ENCODE results near the gene DLGAP1.
"Not testable (repeated sequence)": the region's sequence is repeated elsewhere in the genome, so short reads cannot be mapped to it uniquely, and the experiment has no call there.

The DLGAP1 gene

DNA sequence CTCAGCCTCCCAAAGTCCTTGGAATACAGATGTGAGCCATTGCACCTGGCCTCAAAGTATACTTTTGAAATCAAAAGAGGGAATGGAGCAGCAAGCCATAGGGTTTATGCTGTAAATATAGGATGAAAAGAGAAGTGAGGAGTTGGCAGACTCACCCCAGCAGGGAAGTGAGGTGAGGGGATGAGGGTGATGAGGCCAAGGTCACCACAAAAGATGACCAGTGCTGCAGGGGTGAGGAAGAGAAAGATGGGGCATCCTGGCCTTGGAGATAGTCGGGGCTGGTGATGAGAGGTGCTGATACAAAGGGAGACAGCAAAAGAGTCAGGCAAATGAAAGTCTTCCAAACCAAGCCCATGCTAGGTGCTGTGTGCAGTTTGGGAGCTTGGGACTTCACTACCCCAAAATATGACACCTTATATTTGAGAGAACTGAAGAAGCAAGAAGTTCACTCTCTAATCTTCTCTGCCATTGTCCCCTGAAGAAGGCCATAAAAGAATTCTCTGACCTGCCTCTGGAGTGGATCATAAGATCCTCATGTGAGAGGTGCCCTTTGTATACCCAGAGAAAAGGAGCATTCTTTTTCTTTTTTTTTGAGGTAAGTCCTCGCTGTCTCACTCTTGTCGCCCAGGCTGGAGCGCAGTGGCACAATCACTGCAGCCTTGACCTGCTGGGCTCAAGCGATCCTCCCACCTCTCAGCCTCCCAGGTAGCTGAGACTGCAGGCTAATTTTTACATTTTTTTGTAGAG, 974.1 kb downstream of the DLGAP1 start:
- DNase-seq, result no peak

DNA sequence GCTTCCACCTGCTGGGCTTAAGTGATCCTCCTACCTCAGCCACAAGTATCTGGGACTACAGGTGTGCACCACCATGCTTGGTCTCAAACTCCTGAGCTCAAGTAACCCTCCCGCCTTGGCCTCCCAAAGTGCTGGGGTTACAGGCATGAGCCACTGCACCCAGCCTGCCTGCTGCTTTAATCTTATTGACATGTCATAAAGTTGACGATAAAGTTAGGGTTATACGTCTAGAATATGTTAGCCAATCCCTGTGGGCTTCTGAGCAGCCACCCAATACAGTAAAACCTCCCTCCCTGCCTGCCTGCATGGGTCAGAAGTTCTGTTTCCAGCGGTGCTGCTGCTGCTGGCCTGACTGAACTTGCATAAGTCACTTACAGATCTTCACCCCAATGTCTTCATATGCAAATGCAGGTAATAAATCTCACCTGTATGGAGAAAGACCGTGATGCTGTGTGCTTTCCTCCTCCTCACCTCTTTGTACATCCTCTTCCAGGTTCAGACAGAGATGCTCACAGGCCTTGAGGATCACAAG, 975.1 kb downstream of the DLGAP1 start:
- DNase-seq, result no peak

DNA sequence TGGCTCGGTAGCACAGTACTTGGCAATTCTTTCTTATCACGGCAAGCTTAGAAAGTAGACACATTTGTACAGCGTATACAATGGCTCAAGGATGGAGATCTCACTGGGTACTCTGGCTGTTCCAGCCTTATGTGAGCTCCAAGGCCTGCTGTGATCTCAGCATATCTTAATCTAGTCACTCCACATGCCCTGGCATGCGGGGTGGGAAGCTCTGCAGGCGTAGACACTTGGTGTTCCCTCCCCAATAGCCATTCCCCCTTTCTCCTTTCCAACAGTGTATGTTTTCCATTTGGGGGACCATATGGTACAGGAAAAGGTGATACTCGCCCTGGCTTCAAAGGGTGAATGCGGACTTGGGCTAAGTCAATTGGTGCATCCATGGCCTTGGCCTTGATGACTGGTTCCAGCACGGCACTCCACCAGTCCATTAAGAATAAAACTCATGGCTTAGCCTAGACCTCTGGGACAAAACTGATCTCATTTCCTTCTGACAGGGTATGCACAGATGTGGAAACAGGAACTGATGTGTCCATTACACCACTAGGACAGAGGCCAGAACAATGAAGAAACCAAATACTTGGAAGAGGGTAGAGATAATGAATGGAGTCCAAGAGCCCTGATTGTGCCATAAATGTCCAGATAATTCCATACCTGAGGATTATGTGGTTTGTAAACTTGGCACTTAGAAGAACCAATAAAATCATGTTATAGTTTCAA, 976.7 kb downstream of the DLGAP1 start:
- peak; percentile 70 for DNase-seq

DNA sequence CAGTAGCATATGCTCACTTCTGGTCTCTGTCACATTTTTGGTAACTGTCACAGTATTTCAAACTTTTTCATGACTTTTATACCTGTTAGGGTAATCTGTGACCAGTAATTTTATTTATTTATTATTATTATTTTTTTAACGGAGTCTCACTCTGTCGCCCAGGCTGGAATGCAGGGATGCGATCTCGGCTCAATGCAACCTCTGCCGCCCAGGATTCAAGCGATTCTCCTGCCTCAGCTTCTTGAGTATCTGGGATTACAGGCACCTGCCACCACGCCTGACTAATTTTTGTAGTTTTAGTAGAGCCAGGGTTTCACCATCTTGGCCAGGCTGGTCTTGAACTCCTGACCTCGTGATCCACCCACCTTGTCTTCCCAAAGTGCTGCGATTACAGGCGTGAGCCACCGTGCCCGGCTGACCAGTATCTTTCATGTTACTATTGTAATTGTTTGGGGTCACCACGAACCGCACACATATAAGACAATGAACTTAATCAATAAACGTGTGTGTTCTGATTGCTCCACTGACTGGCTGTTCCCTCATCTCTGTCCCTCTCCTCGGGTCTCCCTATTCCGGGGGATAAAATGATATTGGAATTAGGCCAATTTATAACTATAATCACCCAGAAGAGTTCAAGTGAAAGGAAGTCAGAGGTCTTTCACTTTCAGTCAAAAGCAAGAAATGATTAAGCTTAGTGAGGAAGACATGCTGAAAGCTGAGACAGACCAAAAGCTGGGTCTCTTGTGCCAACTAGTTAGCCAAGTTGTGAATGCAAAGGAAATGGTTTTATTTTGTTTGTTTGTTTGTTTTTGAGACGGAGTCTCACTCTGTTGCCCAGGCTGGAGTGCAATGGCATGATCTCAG, 982.2 kb downstream of the DLGAP1 start:
- DNase-seq, result no peak

DNA sequence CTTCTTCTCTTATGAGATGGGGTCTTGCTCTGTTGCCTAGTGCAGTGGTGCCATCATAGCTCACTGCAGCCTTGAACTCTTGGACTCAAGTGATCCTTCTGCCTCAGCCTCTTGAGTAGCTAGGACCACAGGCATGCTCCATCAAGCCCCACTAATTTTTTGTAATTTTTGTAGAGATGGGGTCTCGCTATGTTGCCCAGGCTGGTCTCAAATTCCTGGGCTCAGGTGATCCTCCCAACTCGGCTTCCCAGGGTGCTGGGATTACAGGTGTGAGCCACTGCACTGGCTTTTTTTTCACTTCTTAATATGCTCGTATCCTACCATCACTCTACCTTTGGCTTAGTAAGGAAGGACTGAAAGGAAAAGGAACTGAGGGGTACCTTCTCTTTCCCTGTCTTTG, 983.0 kb downstream of the DLGAP1 start:
- not testable (repeated sequence) for DNase-seq

DNA sequence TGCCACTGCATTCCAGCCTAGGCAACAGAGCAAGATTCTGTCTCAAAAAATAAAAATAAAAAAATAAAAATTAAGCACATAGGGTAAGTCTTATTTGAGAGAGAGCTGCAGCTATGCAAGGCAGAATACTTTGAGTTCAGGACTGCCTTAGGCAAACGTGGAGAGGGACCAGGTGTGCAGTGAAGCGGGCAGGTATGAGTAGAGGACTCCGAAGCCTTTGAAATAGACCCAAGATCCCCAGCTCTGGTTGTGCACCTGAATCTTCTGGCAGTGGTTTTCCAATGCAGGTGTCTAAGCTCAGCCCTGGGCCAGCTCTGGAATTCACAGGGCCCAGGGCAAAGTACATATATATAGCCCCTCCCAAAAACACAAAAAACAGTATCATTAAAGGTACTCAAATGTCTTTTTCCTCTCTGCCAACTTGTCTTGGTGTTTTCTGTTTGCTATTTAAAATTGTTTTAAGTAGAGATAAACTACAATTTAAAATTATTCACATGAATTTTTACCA, 983.9 kb downstream of the DLGAP1 start:
- no peak for DNase-seq

DNA sequence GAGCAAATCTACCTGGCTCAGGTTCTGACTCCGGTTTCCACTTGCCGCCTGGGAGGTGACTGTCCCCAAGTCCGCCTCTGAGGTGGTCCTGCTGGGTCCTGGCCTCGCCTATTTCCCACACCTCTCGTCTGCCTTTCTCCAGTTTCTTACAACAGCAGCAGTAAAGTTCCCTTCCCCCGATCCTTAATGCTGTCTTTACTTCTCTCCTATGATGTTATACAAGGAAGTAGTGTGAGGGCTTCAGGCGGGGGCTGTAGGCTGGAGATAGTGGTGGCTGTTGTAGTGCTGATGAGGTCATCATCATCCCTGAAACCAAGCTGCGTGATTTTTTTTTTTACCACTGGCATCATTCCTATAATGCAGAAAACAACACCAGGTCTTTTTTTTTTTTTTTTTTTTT, 986.3 kb downstream of the DLGAP1 start:
- peak; percentile 60 for DNase-seq

DNA sequence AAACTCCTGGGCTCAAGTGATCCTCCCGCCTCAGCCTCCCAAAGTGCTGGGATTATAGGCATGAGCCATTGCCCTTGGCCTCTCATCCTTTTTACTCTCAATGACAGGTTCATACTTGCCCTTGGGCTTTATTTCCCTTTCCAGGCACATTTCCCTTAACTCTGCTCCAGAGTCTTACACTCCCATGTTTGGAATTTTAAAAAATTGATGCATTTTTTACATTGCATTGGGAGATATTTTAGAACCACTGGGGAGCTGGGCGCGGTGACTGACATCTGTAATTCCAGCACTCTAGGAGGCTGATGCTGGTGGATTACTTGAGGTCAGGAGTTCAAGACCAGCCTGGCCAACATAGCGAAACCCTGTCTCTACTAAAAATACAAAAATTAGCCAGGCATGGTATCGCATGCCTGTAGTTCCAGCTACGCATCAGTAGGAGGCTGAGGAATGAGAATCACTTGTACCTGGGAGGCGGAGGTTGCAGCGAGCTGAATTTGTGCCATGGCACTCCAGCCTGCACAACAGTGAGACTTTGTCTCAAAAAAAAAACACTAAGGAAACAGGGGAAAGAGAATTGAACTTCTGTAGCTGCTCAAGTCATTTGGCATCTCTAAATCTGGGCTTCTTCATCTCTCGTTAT, 986.9 kb downstream of the DLGAP1 start:
- no peak for DNase-seq

DNA sequence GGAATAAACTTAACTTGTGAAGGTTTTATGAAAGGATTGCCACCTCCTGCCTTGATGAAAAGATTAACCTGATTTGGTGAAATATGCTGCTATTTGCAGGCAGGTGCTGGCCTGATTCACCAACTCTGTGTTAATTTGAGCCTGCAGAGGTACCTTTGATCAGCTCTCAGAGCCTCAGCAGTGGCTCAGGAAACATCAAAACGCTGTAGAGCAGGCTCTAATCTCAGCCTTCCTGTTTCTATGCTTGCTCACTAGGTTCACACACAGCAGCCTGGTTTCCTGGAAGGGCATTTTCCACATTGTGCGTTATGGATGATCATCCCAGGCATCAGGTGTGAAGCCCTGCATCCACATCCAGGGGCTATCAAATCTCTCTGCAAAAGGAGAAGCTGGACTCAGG, 988.2 kb downstream of the DLGAP1 start:
- DNase-seq, result no peak

DNA sequence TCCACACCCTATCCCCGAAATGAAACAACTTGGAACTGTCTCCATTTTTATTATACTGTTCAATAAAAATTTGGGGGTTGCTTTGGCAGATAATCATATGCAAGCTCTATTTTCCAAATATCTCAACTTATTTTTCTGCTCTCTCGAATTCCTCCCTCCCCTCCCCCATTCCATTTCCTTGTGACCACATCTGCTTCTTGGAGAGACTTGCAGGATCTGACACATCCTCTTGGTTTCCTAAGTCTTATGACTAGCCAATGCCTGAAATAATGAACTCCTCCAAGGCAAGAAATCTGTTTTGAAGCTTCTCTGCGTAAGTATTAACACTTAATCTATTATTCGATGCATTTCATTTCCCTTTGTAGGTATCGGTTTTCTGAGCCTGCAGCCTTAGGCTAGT, 989.1 kb downstream of the DLGAP1 start:
- DNase-seq, result peak; percentile 58

DNA sequence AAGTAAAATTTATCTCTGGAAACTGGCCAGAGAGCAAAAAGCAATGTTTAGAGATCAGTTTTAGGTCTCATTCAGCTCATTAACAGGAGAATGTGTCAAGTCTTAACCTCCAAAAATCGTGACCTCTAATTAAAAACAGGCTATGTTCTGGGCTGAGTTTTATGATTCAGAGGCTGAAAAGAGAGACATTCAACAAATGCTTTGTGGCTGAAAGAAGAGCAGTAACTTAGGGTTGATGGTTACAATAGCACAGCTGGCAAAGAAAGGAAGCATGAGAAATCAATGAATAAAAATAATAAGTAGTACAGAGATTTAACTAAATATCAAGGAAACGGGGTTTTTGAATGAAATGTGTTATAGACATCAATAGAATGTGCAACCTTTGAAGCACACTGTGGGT, 992.1 kb downstream of the DLGAP1 start:
- DNase-seq, result no peak

DNA sequence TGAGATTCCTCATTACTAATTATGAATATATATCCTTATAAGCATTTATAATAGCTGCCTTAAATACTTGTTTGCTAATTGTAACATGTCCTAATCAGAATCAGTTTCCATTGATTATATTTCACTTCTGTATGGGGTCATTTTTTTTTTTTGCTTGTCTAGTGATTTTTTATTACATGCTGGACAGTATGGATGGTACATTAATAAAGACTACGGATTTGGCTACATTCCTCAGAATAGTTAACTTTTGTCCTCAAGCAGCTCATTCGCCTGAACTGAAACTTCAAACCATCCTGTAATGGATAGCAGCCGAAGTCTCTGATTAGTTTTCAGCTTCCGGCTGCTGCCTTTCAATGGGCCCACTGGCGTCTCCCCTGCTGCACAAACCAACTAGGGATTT, 993.4 kb downstream of the DLGAP1 start:
- DNase-seq, result no peak

DNA sequence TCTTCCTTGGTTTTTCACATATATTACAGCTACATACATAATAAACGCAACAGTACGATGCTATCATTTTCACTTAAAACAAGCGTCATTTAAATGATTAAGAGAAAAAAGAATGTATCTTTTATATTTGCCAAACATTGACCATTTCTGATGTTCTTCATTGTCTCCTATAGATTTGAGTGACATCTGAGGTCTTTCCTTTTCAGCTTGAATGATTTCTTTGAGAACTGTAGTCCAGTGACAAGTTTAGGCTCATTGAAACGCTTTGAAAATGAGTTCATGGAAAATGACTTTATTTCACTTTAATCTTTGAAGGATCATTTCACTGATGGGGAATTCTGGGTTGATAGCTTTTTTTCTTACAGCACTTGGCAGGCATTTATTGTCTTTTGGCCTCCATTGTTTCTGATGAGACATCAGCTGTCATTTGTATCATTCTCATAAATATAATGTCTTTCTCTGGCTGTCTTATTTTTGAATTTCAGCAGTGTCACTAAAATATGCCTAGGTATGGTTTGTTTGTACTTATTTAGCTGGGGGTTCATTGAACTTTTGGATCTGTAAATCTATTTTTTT, 994.2 kb downstream of the DLGAP1 start:
- no peak for DNase-seq

DNA sequence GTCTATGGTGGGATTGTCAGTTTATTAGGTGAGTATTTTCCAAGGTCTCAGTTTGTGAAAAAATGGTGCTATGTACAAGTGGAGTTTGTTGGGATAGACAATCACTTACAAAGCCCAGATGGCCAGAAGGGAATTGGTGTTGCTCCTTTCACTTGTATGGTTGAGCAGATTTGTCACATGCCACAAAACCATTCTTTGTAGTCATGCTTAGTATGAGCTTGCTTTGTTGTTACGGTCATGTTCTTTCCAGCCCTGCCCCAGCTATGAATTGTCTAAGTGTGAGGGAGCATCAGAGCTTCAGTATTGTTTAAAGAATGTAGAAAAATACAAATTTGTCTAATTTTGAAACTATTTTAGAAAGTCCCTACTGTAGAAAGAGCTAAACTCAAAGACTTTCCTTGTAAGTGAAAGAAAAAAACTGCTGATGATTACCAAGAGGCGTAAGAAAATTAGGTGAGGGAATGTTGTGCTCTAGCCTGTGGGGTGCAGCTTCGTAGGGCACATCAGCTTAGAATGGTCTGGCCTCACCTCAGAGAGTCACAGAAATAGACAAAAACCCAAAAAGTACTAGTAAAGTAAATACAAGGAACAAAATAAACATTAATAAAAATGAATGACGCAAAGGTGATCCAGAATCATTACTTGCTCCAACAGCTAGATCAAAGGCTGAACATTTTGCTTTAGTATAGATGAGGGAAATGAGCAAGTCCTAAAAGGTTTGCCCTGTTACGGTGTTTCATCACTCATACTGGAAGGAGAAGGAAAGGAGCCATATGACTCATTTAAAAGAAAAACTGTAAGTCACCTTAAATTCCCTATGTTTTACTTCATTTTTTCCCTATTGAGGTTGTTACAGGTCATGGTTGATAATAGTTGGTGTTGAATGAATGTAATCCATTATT, 995.9 kb downstream of the DLGAP1 start:
- peak; percentile 13 for DNase-seq

DNA sequence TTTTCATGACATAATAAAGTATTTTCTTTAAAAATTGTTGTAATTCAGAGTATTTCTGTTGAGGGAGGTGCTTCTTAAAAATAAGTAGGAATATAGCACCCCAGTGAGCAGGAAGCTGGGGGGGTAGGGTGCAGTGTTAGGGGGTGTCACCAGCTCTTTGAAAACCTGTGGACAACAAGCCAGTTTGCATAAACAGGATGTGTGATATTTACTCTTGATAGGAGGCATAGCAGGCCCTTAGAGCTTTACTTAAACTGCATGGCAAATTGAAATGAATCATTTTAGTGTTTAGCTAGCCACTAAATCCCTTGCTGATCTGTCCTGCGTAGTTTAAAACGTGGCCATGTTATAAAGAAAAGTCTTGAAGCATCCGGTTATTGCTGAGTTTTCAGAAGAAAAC, 996.7 kb downstream of the DLGAP1 start:
- DNase-seq, result no peak

DNA sequence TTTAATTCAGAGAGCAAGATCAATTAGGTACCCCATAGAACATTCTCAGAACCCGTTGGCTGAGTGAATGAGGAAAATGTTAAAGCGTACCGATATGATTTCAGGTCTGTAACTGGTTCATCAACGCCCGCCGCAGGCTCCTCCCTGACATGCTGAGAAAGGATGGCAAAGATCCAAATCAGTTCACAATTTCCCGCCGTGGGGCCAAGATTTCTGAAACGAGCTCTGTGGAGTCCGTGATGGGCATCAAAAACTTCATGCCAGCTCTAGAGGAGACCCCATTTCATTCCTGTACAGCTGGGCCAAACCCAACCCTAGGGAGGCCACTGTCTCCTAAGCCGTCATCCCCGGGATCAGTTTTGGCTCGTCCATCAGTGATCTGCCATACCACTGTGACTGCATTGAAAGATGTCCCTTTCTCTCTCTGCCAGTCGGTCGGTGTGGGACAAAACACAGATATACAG, 997.8 kb downstream of the DLGAP1 start:
- DNase-seq, result no peak

DNA sequence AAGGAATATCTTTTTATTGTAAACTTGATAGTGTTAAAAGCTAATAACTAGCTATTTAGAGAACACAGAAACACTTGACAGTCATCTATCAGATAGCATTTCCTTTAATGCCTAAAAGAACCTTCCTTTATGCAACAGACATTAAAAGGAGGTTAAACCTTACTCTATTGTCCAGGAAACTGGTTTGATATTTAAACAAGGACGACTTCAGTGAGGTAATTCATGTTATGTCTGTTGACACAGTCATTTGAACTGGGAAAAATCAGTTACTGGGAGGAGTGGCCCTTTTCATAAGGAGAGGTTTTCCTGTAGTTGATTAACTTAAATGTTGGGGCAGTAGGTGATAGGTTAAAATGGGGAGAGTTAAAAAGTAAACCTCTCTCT, 998.4 kb downstream of the DLGAP1 start:
- no peak for DNase-seq

DNA sequence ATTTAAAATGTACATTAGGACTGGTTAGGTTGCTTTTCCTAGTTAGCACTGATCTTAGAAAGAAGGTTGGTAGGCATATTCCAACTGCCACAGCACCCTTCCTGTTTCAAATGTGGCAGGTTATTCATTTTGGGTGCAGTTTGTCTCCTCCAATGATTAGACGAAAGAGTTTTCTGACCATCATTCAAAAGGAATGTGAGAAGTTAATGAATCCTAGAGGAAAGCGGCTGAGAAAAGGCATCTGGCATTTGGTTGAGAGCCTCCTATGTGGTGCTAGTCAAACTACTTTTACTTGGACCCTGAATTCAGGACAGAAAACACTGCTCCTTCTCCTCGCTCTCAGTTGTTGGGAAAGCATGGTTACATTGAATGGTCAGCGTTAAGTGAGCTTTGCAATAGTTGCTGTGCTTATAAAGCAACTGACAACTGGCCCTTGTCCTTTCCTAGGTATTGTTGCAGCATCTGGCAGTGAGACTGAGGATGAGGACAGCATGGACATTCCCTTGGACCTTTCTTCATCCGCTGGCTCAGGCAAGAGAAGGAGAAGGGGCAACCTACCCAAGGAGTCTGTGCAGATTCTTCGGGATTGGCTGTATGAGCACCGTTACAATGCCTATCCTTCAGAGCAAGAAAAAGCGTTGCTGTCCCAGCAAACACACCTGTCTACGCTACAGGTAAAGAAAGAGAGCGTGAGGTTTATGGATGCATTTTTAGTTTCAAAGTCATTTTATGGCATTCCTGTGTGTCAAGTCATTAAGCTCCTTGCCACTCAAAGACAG, 999.0 kb downstream of the DLGAP1 start:
- DNase-seq, result no peak

DNA sequence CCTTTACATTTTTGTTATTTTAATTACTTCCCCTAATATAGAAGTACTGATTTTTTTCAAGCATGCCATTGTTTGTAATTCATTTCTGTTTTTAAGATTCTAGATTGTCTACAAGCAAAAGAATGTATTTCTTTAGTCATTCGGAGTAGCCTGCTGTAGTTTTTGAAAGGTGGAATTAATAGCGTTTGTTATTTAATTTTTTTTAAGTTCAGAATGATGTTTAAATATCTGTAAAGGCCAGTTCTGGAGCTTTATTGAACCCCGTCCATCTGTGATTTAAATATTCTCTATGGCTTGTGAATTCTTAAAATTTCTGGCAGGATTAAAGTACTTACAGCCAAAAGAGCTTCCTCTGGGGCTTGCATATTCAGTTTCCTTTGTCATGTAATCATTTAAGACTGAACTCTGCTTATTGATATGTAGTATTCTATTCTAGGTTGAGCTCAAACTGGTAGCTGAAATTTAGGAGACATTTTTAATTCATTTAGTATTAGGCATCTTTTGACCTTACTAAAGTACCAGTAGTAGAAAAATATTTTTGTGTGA, 999.9 kb downstream of the DLGAP1 start:
- no peak for DNase-seq
